Neural progenitor cell (in vitro differentiated cells): ENCODE results near the gene HSPB1. TPM values are rescaled to one million over a fixed set of nuclear protein-coding genes. Genes with fewer than 3 reads are reported as not detected.
"Not testable (repeated sequence)": the region's sequence is repeated elsewhere in the genome, so short reads cannot be mapped to it uniquely, and the experiment has no call there.

Source experiments
- DNase-seq: peaks from one replicate; pipeline ENCODE4 v3.0.0-alpha.2; 2016; ENCODE audit warnings: low spot score
- H2AFZ ChIP-seq: fragments of 200-600 bp; sonication (generic); replicated peaks from 2 replicates; pipeline ENCODE4 v1.6.1; 2016; ENCODE audit warnings: antibody characterized with exemption
- H3F3A ChIP-seq: fragments of 200-600 bp; sonication (generic); 2 replicates; pipeline ENCODE4 v1.6.1; 2016; ENCODE audit warnings: antibody characterized with exemption, low read depth
- H3K27ac ChIP-seq: fragments of 200-600 bp; sonication (generic); 2 replicates; pipeline ENCODE4 v1.5.1; 2016; ENCODE audit warnings: mild to moderate bottlenecking
- H3K27me3 ChIP-seq: fragments of 200-600 bp; sonication (generic); 2 replicates; pipeline ENCODE4 v1.6.1; 2016; ENCODE audit warnings: mild to moderate bottlenecking, moderate library complexity
- H3K36me3 ChIP-seq: fragments of 200-600 bp; sonication (generic); 2 replicates; pipeline ENCODE4 v1.5.1; 2016
- H3K4me1 ChIP-seq: fragments of 200-600 bp; sonication (generic); 2 replicates; pipeline ENCODE4 v1.6.1; 2016; ENCODE audit warnings: mixed run types
- H3K4me2 ChIP-seq: fragments of 200-600 bp; sonication (generic); 2 replicates; pipeline ENCODE4 v1.6.1; 2016
- H3K4me3 ChIP-seq: fragments of 200-600 bp; sonication (generic); 2 replicates; pipeline ENCODE4 v1.5.1; 2016
- H3K79me2 ChIP-seq: fragments of 200-600 bp; sonication (generic); 2 replicates; pipeline ENCODE4 v1.6.1; 2016; ENCODE audit warnings: low read depth
- H3K9ac ChIP-seq: fragments of 200-600 bp; sonication (generic); 2 replicates; pipeline ENCODE4 v1.6.1; 2016
- H3K9me3 ChIP-seq: fragments of 200-600 bp; sonication (generic); 2 replicates; pipeline ENCODE4 v1.5.1; 2016; ENCODE audit warnings: low read depth
- H4K20me1 ChIP-seq: fragments of 200-600 bp; sonication (generic); 2 replicates; pipeline ENCODE4 v1.6.1; 2016; ENCODE audit warnings: low read depth
- H3K27ac Mint-ChIP-seq: 3 replicates; pipeline ENCODE4 v1.8.0; 2021; ENCODE audit warnings: mixed read lengths
- H3K27me3 Mint-ChIP-seq: 2 replicates; pipeline ENCODE4 v1.8.0; 2022; ENCODE audit warnings: low read depth, mild to moderate bottlenecking, inconsistent platforms, moderate library complexity, mixed read lengths; ENCODE audit not compliant: insufficient read depth
- H3K36me3 Mint-ChIP-seq: 3 replicates; pipeline ENCODE4 v1.8.0; 2021; ENCODE audit warnings: mixed read lengths
- H3K4me1 Mint-ChIP-seq: 3 replicates; pipeline ENCODE4 v1.8.0; 2021; ENCODE audit warnings: mixed read lengths
- H3K4me3 Mint-ChIP-seq: 3 replicates; pipeline ENCODE4 v1.8.0; 2021; ENCODE audit warnings: mild to moderate bottlenecking, moderate library complexity, mixed read lengths
- H3K9me3 Mint-ChIP-seq: 3 replicates; pipeline ENCODE4 v1.8.0; 2020; ENCODE audit warnings: mixed read lengths
- CTCF ChIP-seq: fragments of 200-600 bp; sonication (generic); IDR thresholded peaks from 2 replicates; pipeline ENCODE4 v1.5.1; 2017; ENCODE audit warnings: antibody characterized with exemption, mild to moderate bottlenecking
- EZH2 ChIP-seq: fragments of 200-600 bp; sonication (generic); IDR thresholded peaks from 2 replicates; pipeline ENCODE4 v1.6.1; 2017; ENCODE audit warnings: antibody characterized with exemption, mild to moderate bottlenecking, moderate library complexity
- EZH2phosphoT487 ChIP-seq: fragments of 200-600 bp; sonication (generic); IDR thresholded peaks from 2 replicates; pipeline ENCODE4 v1.6.1; 2017; ENCODE audit warnings: antibody characterized with exemption
- total RNA-seq: library from RNA; depleted of rRNA; stranded (reverse); fragments of >200 nt; gene quantifications from 2 replicates; pipeline ENCODE4 v1.2.3, GENCODE V29; 2015; ENCODE audit warnings: low replicate concordance

The HSPB1 gene
- total RNA-seq, 1 donor from 2014 or later: 9.7 TPM

GRCh38 chr7:76333511-76334101 is 31.1 kb downstream of the HSPB1 start:
- Histone ChIP-seq H3K4me2 (no peak overlapping the region), H3F3A (peaks cover 9% of the 10 kb centered on the region), H3K79me2 (peaks cover 100% of the 10 kb centered on the region), H3K4me1 (no peaks in the 10 kb centered on the region), H3K27ac (no peak overlapping the region), H3K27me3 (no peaks in the 10 kb centered on the region), H3K4me3 (no peak overlapping the region), H3K36me3 (no peaks in the 10 kb centered on the region), H3K9ac (no peak overlapping the region), H2AFZ (no peak overlapping the region), H3K9me3 (no peaks in the 10 kb centered on the region), H4K20me1 (peaks cover 100% of the 10 kb centered on the region)
- H3K9me3 Mint-ChIP-seq: no peaks in the 10 kb centered on the region
- no peaks in the 10 kb centered on the region for H3K4me1 Mint-ChIP-seq
- H3K36me3 Mint-ChIP-seq: peaks cover 31% of the 10 kb centered on the region
- TF ChIP-seq EZH2phosphoT487: no peak
- no peak for TF ChIP-seq EZH2
- TF ChIP-seq CTCF: no peak
- peaks cover 5% of the 10 kb centered on the region for H3K27me3 Mint-ChIP-seq
- H3K27ac Mint-ChIP-seq: no peak overlapping the region
- no peak overlapping the region for H3K4me3 Mint-ChIP-seq
- no peak for DNase-seq

GRCh38 chr7:76334320-76334967 is 32.0 kb downstream of the HSPB1 start:
- Histone ChIP-seq H3K4me3 (no peak overlapping the region), H3K9me3 (no peaks in the 10 kb centered on the region), H3K4me2 (no peak overlapping the region), H3K36me3 (no peaks in the 10 kb centered on the region), H3K79me2 (peaks cover 100% of the 10 kb centered on the region), H3K9ac (no peak overlapping the region), H3K4me1 (no peaks in the 10 kb centered on the region), H3K27ac (no peak overlapping the region), H2AFZ (no peak overlapping the region), H4K20me1 (peaks cover 100% of the 10 kb centered on the region), H3F3A (peaks cover 9% of the 10 kb centered on the region), H3K27me3 (no peaks in the 10 kb centered on the region)
- Mint-ChIP-seq H3K9me3 (no peaks in the 10 kb centered on the region), H3K36me3 (peaks cover 29% of the 10 kb centered on the region), H3K4me1 (no peaks in the 10 kb centered on the region), H3K27ac (no peak overlapping the region), H3K4me3 (no peak overlapping the region), H3K27me3 (peaks cover 5% of the 10 kb centered on the region)
- no peak for DNase-seq
- TF ChIP-seq EZH2 (no peak), CTCF (no peak), EZH2phosphoT487 (no peak)

GRCh38 chr7:76335417-76335816 is 32.9 kb downstream of the HSPB1 start:
- not testable (repeated sequence) for H3K27me3 Mint-ChIP-seq, H3K4me3 ChIP-seq, H3K4me2 ChIP-seq, H3K4me3 Mint-ChIP-seq, H3K9me3 Mint-ChIP-seq, H3K27me3 ChIP-seq, DNase-seq, H3K4me1 ChIP-seq, H3K36me3 ChIP-seq, H3K9me3 ChIP-seq, H2AFZ ChIP-seq, H3K27ac ChIP-seq, H3K4me1 Mint-ChIP-seq, H3K9ac ChIP-seq, H3K27ac Mint-ChIP-seq
- peaks cover 100% of the 10 kb centered on the region for H4K20me1 ChIP-seq
- H3K36me3 Mint-ChIP-seq: peaks cover 30% of the 10 kb centered on the region
- H3F3A ChIP-seq: peaks cover 11% of the 10 kb centered on the region
- H3K79me2 ChIP-seq: peaks cover 100% of the 10 kb centered on the region

- peaks cover 29% of the 10 kb centered on the region for H3K36me3 Mint-ChIP-seq
- Histone ChIP-seq H3K9ac (no peak overlapping the region), H3K79me2 (peaks cover 100% of the 10 kb centered on the region), H3K27me3 (no peaks in the 10 kb centered on the region), H3F3A (peaks cover 8% of the 10 kb centered on the region), H3K4me3 (no peak overlapping the region), H3K36me3 (peaks cover 5% of the 10 kb centered on the region), H3K27ac (no peak overlapping the region), H3K9me3 (no peaks in the 10 kb centered on the region), H3K4me1 (no peaks in the 10 kb centered on the region), H3K4me2 (no peak overlapping the region), H2AFZ (no peak overlapping the region), H4K20me1 (peaks cover 100% of the 10 kb centered on the region)
- no peaks in the 10 kb centered on the region for H3K9me3 Mint-ChIP-seq
- peaks cover 5% of the 10 kb centered on the region for H3K27me3 Mint-ChIP-seq
- no peak for DNase-seq
- H3K4me3 Mint-ChIP-seq: no peak overlapping the region
- H3K4me1 Mint-ChIP-seq: no peaks in the 10 kb centered on the region
- no peak for TF ChIP-seq EZH2
- TF ChIP-seq CTCF: no peak
- TF ChIP-seq EZH2phosphoT487: no peak
- H3K27ac Mint-ChIP-seq: no peak overlapping the region
Observed at GRCh38 chr7:76336094-76336493, 33.6 kb downstream of the HSPB1 start.
